GM12878 (cell line): Measurements from ENCODE around the gene DHX16. TPM values are rescaled to one million over a fixed set of nuclear protein-coding genes. Genes with fewer than 3 reads are reported as not detected.
A peak's percentile ranks its signal among the peaks of the same experiment; 100 is the strongest.

Experiments used
- ATAC-seq: fragments of 200-7000 bp; cut with Tn5 transposase; 3 replicates; pipeline ENCODE4 v1.9.1; 2020; ENCODE audit warnings: mild to moderate bottlenecking, moderate library complexity
- BruUV-seq: library from RNA; stranded (reverse); fragments of 400-500 nt; replicated peaks from 2 replicates; lab custom pipeline; 2021; lab: Mats Ljungman, UMichigan
- CTCF ChIA-PET: fragments of 300-600 bp; sonication (Branson Sonifier 250); formaldehyde crosslinking; extraction: SDS; loops from one replicate; lab custom pipeline; 2021; ENCODE audit warnings: inconsistent platforms; lab: Yijun Ruan, JAX
- POLR2A ChIA-PET: fragments of 350-600 bp; formaldehyde crosslinking; extraction: SDS; loops from one replicate; lab custom pipeline; 2021; ENCODE audit warnings: inconsistent platforms; lab: Charles Lee
- RAD21 ChIA-PET: fragments of 300-600 bp; sonication (Branson Sonifier 250); formaldehyde crosslinking; loops from one replicate; lab custom pipeline; 2023; ENCODE audit warnings: antibody characterized with exemption; ENCODE audit not compliant: unreplicated experiment; lab: Charles Lee
- SMC1A ChIA-PET: fragments of 300-600 bp; sonication (Branson Sonifier 250); formaldehyde crosslinking; loops from one replicate; lab custom pipeline; 2023; ENCODE audit not compliant: unreplicated experiment, uncharacterized antibody; lab: Charles Lee
- DNase-seq: peaks from one replicate; pipeline ENCODE4 v3.0.0-alpha.2; 2011; ENCODE audit warnings: low read depth, low spot score
- FAIRE-seq: peaks from 3 replicates; lab custom pipeline; 2011; peaks lifted over from hg19 to GRCh38; lab: Jason Lieb, UNC
- H2AFZ ChIP-seq: 2 replicates; pipeline ENCODE4 v1.6.0; 2011; ENCODE audit warnings: low read depth, low read length, control low read depth; ENCODE audit not compliant: control insufficient read depth
- H3K27ac ChIP-seq: 2 replicates; pipeline ENCODE4 v1.5.1; 2011; ENCODE audit warnings: control low read depth; ENCODE audit not compliant: control insufficient read depth, insufficient read depth
- H3K27me3 ChIP-seq, 2 experiments: replicated peaks in 1 of 2; 2 replicates each; pipeline versions ENCODE4 v1.6.0 to v1.6.1; 2011; ENCODE audit warnings: low read length in 1 of 2; ENCODE audit not compliant: control insufficient read depth in 2 of 2, insufficient read depth in 2 of 2
- H3K36me3 ChIP-seq, 2 experiments: 2 replicates each; pipeline ENCODE4 v1.5.1; 2011; ENCODE audit warnings: low read length in 1 of 2; ENCODE audit not compliant: control insufficient read depth in 2 of 2, insufficient read depth in 2 of 2
- H3K4me1 ChIP-seq: 2 replicates; pipeline ENCODE4 v1.6.1; 2011; ENCODE audit warnings: mild to moderate bottlenecking, low read length, moderate library complexity, mixed read lengths; ENCODE audit not compliant: control insufficient read depth, insufficient read depth
- H3K4me2 ChIP-seq: 2 replicates; pipeline ENCODE4 v1.6.0; 2011; ENCODE audit warnings: control low read depth; ENCODE audit not compliant: control insufficient read depth, insufficient read depth
- H3K4me3 ChIP-seq: fragments of 200-600 bp; sonication (generic); 2 replicates; pipeline ENCODE4 v1.5.1; 2016
- H3K79me2 ChIP-seq: 2 replicates; pipeline ENCODE4 v1.6.0; 2011; ENCODE audit warnings: low read length; ENCODE audit not compliant: control insufficient read depth, insufficient read depth
- H3K9ac ChIP-seq: 2 replicates; pipeline ENCODE4 v1.8.0; 2011; ENCODE audit warnings: low read length, control low read depth, mixed read lengths; ENCODE audit not compliant: control insufficient read depth, insufficient read depth
- H3K9me3 ChIP-seq: replicated peaks from 3 replicates; pipeline ENCODE4 v1.5.1; 2011; ENCODE audit warnings: mild to moderate bottlenecking, low read length; ENCODE audit not compliant: control insufficient read depth, insufficient read depth
- H4K20me1 ChIP-seq: 2 replicates; pipeline ENCODE4 v1.6.0; 2011; ENCODE audit not compliant: control insufficient read depth, insufficient read depth
- NBN ChIP-seq: fragments of 450-650 bp; IDR thresholded peaks from 2 replicates; pipeline ENCODE4 v1.6.1; 2016
- RAD21 ChIP-seq: IDR thresholded peaks from 2 replicates; pipeline ENCODE4 v1.6.1; 2011; ENCODE audit warnings: mild to moderate bottlenecking, low read depth, low read length, moderate library complexity; ENCODE audit not compliant: insufficient read depth
- RBBP5 ChIP-seq: fragments of 200-600 bp; sonication (generic); conservative IDR thresholded peaks from 2 replicates; pipeline ENCODE4 v1.6.1; 2016
- SMAD1 ChIP-seq: fragments of 450-650 bp; IDR thresholded peaks from 2 replicates; pipeline ENCODE4 v1.6.1; 2018; ENCODE audit warnings: mild to moderate bottlenecking, low read depth; ENCODE audit not compliant: partially characterized antibody
- TBL1XR1 ChIP-seq: IDR thresholded peaks from 2 replicates; pipeline ENCODE4 v1.6.1; 2012; ENCODE audit warnings: low read depth, low read length, improper control_type of control experiment
- ZNF687 ChIP-seq: fragments of 450-650 bp; IDR thresholded peaks from 2 replicates; pipeline ENCODE4 v1.6.1; 2017; ENCODE audit warnings: mild to moderate bottlenecking, moderate library complexity
- WGBS: methylation state at CpG from one replicate; pipeline ENCODE4 v1.1.6; 2016; ENCODE audit warnings: low lambda C conversion rate; ENCODE audit not compliant: insufficient replicate concordance, insufficient coverage; ENCODE audit errors: missing lambda C conversion rate; 5-methylcytosine and 5-hydroxymethylcytosine counted together
- in situ Hi-C: fragments of 300-500 bp; cut with MboI; formaldehyde crosslinking; loops from 9 replicates; pipeline ENCODE4 v1.14.3; 2018; ENCODE audit warnings: mixed read lengths
- intact Hi-C: fragments of 100-400 bp; cut with micrococcal nuclease; formaldehyde crosslinking; loops from one replicate; pipeline ENCODE4 v1.14.2; 2022; ENCODE audit not compliant: unreplicated experiment
- polyA plus RNA-seq, 11 experiments: library from polyadenylated mRNA; depleted of rRNA in 4 of 11; unstranded in 6 of 11; stranded (reverse) in 5 of 11; fragments of >200 nt; fragmentation: Nextera tagmentation in 4 of 11; fragmentation: Illumina TruSeq in 1 of 11; extraction: Ambion mirVana in 4 of 11; extraction: Trizol in 1 of 11; gene quantifications; 1 replicate in 1 of 11; 2 replicates in 10 of 11; pipeline versions ENCODE4 v1.2.1 to v1.2.3, GENCODE V29; 2011 to 2016; ENCODE audit warnings: inconsistent platforms in 2 of 11, missing spikeins in 2 of 11, low read depth in 1 of 11
- total RNA-seq, 4 experiments: library from RNA; depleted of rRNA in 3 of 4; stranded (reverse); fragments of >200 nt in 3 of 4; fragmentation: Illumina TruSeq in 1 of 4; extraction: Trizol in 1 of 4; gene quantifications; 2 replicates each; pipeline versions ENCODE4 v1.2.1 to v1.2.3, GENCODE V29; 2013 to 2021

Gene DHX16
- total and polyA plus RNA-seq, 10 of the 15 experiments (the other 5 are each of a cell fraction or from before 2014, with no cell fraction given): 10.1 to 41.4 (median 38.3) TPM

- ChIA-PET RAD21 (interaction anchor here (14.2 kb wide), 1 partner anchor 56 kb away, joined by 232 read pairs; no protein-coding TSS in a partner anchor), SMC1A (interaction anchor here (11.3 kb wide), 1 partner anchor 47 kb away, joined by 265 read pairs; the partner anchor contains the start of genes MDC1 and TUBB), POLR2A (interaction anchor here (9.5 kb wide), 1 partner anchor 43 kb away, joined by 200 read pairs; the partner anchor contains the start of genes MDC1 and TUBB), CTCF (interaction anchor here (1.1 to 9.5 kb wide), 7 partner anchors 8 to 195 kb away, joined by 3 to 487 read pairs (median 14); partner anchors contain the start of genes MDC1 and TUBB)
- Histone ChIP-seq H3K27me3 (no peaks in the 10 kb centered on the region), H3K27ac (no peak overlapping the region), H3K4me1 (peaks cover 8% of the 10 kb centered on the region), H3K4me3 (no peak overlapping the region)
- FAIRE-seq (no peak), DNase-seq (no peak)
- TF ChIP-seq ZNF687 (no peak), RAD21 (no peak), SMAD1 (no peak), NBN (no peak), TBL1XR1 (no peak), RBBP5 (no peak)
- TF ChIP-seq, all 136 proteins: peak for 0
- Histone ChIP-seq H3K4me2 (no peak overlapping the region), H3K36me3 (peaks cover 10 to 24% of the 10 kb centered on the region in 2 experiments), H4K20me1 (peaks cover 5% of the 10 kb centered on the region; the same call in 1 of the 2 replicates), H3K9ac (no peak overlapping the region), H3K79me2 (peaks cover 45% of the 10 kb centered on the region), H2AFZ (no peak overlapping the region), H3K9me3 (no peaks in the 10 kb centered on the region)
- 87% methylated on average over 10 of the region's 10 CpGs for WGBS
- intact Hi-C loops (no loop called here), in situ Hi-C loops (no loop called here)
- TSS peak; percentile 45 for BruUV-seq
- no peak for ATAC-seq
Observed at GRCh38 chr6:30676660-30677285, 4.0 kb upstream of the DHX16 start.
